Measurements from ENCODE around the gene OSBPL3. TPM values are rescaled to one million over a fixed set of nuclear protein-coding genes. Genes with fewer than 3 reads are reported as not detected.

OSBPL3 gene
- total RNA-seq, 1 experiment from 2014 or later = 9.2 TPM

DNA sequence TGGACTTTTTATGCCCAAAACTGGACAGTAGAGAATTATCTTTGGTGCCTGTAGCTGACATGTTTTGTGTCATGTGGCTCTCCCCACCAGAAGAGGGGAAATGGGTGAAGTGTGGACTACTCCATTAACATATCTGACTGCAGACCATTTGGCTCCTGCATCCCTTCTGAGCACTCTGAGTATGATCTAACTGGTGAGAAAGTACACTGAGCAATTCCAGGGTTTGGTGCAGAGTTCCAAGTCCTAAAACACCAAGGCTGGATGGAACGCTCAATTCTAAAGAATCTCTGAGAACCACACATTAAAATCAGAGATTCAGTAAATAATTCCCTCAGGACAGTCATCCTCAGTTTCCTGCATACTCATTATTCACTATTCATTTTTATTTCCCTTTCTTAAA is 22.8 kb upstream of the OSBPL3 start:
- H3K9me3 ChIP-seq (ENCODE audit: control insufficient read depth, insufficient read depth, low read depth, low read length) = no peaks in the 10 kb centered on the region
- POLR2A ChIA-PET = no interaction called here
- H3K27ac ChIP-seq (ENCODE audit: low read length) = no peak overlapping the region
- DNase-seq (ENCODE audit: low read depth, low spot score) (no peak), ATAC-seq (no peak)
- no peaks in the 10 kb centered on the region for H3K27me3 ChIP-seq (ENCODE audit: control insufficient read depth, insufficient read depth, low read length)
- no peak overlapping the region for H3K4me3 ChIP-seq (ENCODE audit: low read depth in 2 of 2, low read length in 2 of 2)
- no peaks in the 10 kb centered on the region for H3K4me1 ChIP-seq (ENCODE audit: control insufficient read depth, insufficient read depth, low read length)
- CTCF ChIA-PET = no interaction called here
- TF ChIP-seq POLR2AphosphoS5 (IDR thresholded peaks at IDR 0.05; ENCODE audit: low read depth, low read length) (no peak), TCF7L2 (IDR thresholded peaks at IDR 0.05; ENCODE audit: low read depth, low read length) (no peak), SIN3A (IDR thresholded peaks at IDR 0.05; ENCODE audit: borderline replicate concordance, insufficient read depth, low read depth, low read length) (no peak), CTCF (IDR thresholded peaks at IDR 0.05) (no peak)
- TF ChIP-seq, protein P1, sequence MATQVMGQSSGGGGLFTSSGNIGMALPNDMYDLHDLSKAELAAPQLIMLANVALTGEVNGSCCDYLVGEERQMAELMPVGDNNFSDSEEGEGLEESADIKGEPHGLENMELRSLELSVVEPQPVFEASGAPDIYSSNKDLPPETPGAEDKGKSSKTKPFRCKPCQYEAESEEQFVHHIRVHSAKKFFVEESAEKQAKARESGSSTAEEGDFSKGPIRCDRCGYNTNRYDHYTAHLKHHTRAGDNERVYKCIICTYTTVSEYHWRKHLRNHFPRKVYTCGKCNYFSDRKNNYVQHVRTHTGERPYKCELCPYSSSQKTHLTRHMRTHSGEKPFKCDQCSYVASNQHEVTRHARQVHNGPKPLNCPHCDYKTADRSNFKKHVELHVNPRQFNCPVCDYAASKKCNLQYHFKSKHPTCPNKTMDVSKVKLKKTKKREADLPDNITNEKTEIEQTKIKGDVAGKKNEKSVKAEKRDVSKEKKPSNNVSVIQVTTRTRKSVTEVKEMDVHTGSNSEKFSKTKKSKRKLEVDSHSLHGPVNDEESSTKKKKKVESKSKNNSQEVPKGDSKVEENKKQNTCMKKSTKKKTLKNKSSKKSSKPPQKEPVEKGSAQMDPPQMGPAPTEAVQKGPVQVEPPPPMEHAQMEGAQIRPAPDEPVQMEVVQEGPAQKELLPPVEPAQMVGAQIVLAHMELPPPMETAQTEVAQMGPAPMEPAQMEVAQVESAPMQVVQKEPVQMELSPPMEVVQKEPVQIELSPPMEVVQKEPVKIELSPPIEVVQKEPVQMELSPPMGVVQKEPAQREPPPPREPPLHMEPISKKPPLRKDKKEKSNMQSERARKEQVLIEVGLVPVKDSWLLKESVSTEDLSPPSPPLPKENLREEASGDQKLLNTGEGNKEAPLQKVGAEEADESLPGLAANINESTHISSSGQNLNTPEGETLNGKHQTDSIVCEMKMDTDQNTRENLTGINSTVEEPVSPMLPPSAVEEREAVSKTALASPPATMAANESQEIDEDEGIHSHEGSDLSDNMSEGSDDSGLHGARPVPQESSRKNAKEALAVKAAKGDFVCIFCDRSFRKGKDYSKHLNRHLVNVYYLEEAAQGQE (IDR thresholded peaks at IDR 0.05; ENCODE audit: insufficient read depth in 1 of 2, low read depth in 2 of 2, low read length in 1 of 2) = no peak
- in situ Hi-C loops (cut with HindIII; ENCODE audit: low pct_unique_long_range_greater_than_20kb, low sequenced_read_pairs) = no loop called here
- H3K36me3 ChIP-seq (ENCODE audit: control insufficient read depth, insufficient read depth, low read length) = no peaks in the 10 kb centered on the region
- intact Hi-C loops (cut with micrococcal nuclease; ENCODE audit: unreplicated experiment) = no loop called here
- BruUV-seq (replicated peaks) = no TSS peak

GRCh38 chr7:24995466-24995865 is 15.5 kb upstream of the OSBPL3 start:
- Histone ChIP-seq H3K9me3 (ENCODE audit: control insufficient read depth, insufficient read depth, low read depth, low read length) (no peaks in the 10 kb centered on the region), H3K4me3 (ENCODE audit: low read depth in 2 of 2, low read length in 2 of 2) (no peak overlapping the region), H3K27me3 (ENCODE audit: control insufficient read depth, insufficient read depth, low read length) (no peaks in the 10 kb centered on the region), H3K36me3 (ENCODE audit: control insufficient read depth, insufficient read depth, low read length) (no peaks in the 10 kb centered on the region), H3K27ac (ENCODE audit: low read length) (no peak overlapping the region), H3K4me1 (ENCODE audit: control insufficient read depth, insufficient read depth, low read length) (no peaks in the 10 kb centered on the region)
- in situ Hi-C loops (cut with HindIII; ENCODE audit: low pct_unique_long_range_greater_than_20kb, low sequenced_read_pairs) (no loop called here), intact Hi-C loops (cut with micrococcal nuclease; ENCODE audit: unreplicated experiment) (no loop called here)
- DNase-seq (ENCODE audit: low read depth, low spot score) (no peak), ATAC-seq (no peak)
- TF ChIP-seq CTCF (IDR thresholded peaks at IDR 0.05) = no peak
- ChIA-PET CTCF (no interaction called here), POLR2A (no interaction called here)
- no TSS peak for BruUV-seq (replicated peaks)

GRCh38 chr7:24992314-24992713 is 12.3 kb upstream of the OSBPL3 start:
- Histone ChIP-seq H3K4me1 (ENCODE audit: control insufficient read depth, insufficient read depth, low read length) (no peaks in the 10 kb centered on the region), H3K27me3 (ENCODE audit: control insufficient read depth, insufficient read depth, low read length) (peaks cover 3% of the 10 kb centered on the region; the same call in 1 of the 2 replicates), H3K9me3 (ENCODE audit: control insufficient read depth, insufficient read depth, low read depth, low read length) (no peaks in the 10 kb centered on the region), H3K4me3 (ENCODE audit: low read depth in 2 of 2, low read length in 2 of 2) (no peak overlapping the region), H3K27ac (ENCODE audit: low read length) (no peak overlapping the region), H3K36me3 (ENCODE audit: control insufficient read depth, insufficient read depth, low read length) (no peaks in the 10 kb centered on the region)
- ChIA-PET POLR2A (no interaction called here), CTCF (no interaction called here)
- no peak for DNase-seq (ENCODE audit: low read depth, low spot score)
- intact Hi-C loops (cut with micrococcal nuclease; ENCODE audit: unreplicated experiment) = no loop called here
- in situ Hi-C loops (cut with HindIII; ENCODE audit: low pct_unique_long_range_greater_than_20kb, low sequenced_read_pairs) = no loop called here
- BruUV-seq (replicated peaks) = no TSS peak
- no peak for ATAC-seq
- TF ChIP-seq SIN3A (IDR thresholded peaks at IDR 0.05; ENCODE audit: borderline replicate concordance, insufficient read depth, low read depth, low read length) (no peak), TCF7L2 (IDR thresholded peaks at IDR 0.05; ENCODE audit: low read depth, low read length) (no peak), POLR2AphosphoS5 (IDR thresholded peaks at IDR 0.05; ENCODE audit: low read depth, low read length) (no peak)

Measured in Panc1 (cell line).